SK-N-SH (cell line): ENCODE data around the gene PLA2G2C. TPM values are rescaled to one million over a fixed set of nuclear protein-coding genes. Genes with fewer than 3 reads are reported as not detected.

Experiments used
- CTCF ChIA-PET: fragments of 300-600, 350-600 bp; formaldehyde crosslinking; extraction: SDS; loops from one replicate; lab custom pipeline; 2021; lab: Yijun Ruan, JAX
- POLR2A ChIA-PET: fragments of 350-600 bp; sonication (Branson Sonifier 250); formaldehyde crosslinking; extraction: SDS; loops from one replicate; lab custom pipeline; 2020; ENCODE audit warnings: antibody characterized with exemption, inconsistent platforms; lab: Yijun Ruan, JAX
- DNase-seq: peaks from one replicate; pipeline ENCODE4 v3.0.0; 2012
- H2AFZ ChIP-seq: fragments of 200-600 bp; sonication (generic); 2 replicates; pipeline ENCODE4 v1.8.1; 2016; ENCODE audit warnings: antibody characterized with exemption, mild to moderate bottlenecking, low read depth
- H3F3A ChIP-seq: fragments of 200-600 bp; sonication (generic); replicated peaks from 2 replicates; pipeline ENCODE3; 2016; ENCODE audit warnings: antibody characterized with exemption, mild to moderate bottlenecking; ENCODE audit not compliant: insufficient read depth
- H3K27ac ChIP-seq, 2 experiments: fragments of 200-500 bp in 1 of 2; fragments of 200-600 bp in 1 of 2; sonication (Bioruptor generic) in 1 of 2; sonication (generic), shearing (Covaris generic) in 1 of 2; 2 replicates each; pipeline versions ENCODE4 v1.5.1 to v1.6.1; 2014 to 2016; ENCODE audit warnings: low read depth in 2 of 2, inconsistent platforms in 1 of 2, low read length in 1 of 2, mild to moderate bottlenecking in 1 of 2, mixed read lengths in 1 of 2
- H3K27me3 ChIP-seq: fragments of 200-600 bp; sonication (generic), shearing (Covaris generic); 2 replicates; pipeline ENCODE4 v1.6.1; 2016; ENCODE audit warnings: mixed run types; ENCODE audit not compliant: insufficient read depth
- H3K36me3 ChIP-seq, 2 experiments: fragments of 200-500 bp in 1 of 2; fragments of 200-600 bp in 1 of 2; sonication (Bioruptor generic) in 1 of 2; sonication (generic) in 1 of 2; replicated peaks in 1 of 2; 2 replicates each; pipeline versions ENCODE3 to v1.5.1; 2014 to 2016; ENCODE audit warnings: low read length in 1 of 2, mild to moderate bottlenecking in 1 of 2; ENCODE audit not compliant: insufficient read depth in 2 of 2, control insufficient read depth in 1 of 2
- H3K4me1 ChIP-seq, 2 experiments: fragments of 200-500 bp in 1 of 2; fragments of 200-600 bp in 1 of 2; sonication (Bioruptor generic) in 1 of 2; sonication (generic), shearing (Covaris generic) in 1 of 2; 2 replicates each; pipeline versions ENCODE4 v1.5.1 to v1.6.1; 2014 to 2016; ENCODE audit warnings: low read depth in 1 of 2, low read length in 1 of 2, mixed run types in 1 of 2; ENCODE audit not compliant: insufficient read depth in 2 of 2, control insufficient read depth in 1 of 2
- H3K4me2 ChIP-seq: fragments of 200-600 bp; sonication (generic), shearing (Covaris generic); 2 replicates; pipeline ENCODE4 v1.6.1; 2017; ENCODE audit warnings: mixed run types
- H3K4me3 ChIP-seq, 2 experiments: fragments of 200-500 bp in 1 of 2; fragments of 200-600 bp in 1 of 2; sonication (Bioruptor generic) in 1 of 2; sonication (generic), shearing (Covaris generic) in 1 of 2; 2 replicates each; pipeline versions ENCODE4 v1.5.1 to v1.8.1; 2014 to 2016; ENCODE audit warnings: low read depth in 2 of 2, inconsistent platforms in 1 of 2, low read length in 1 of 2, mild to moderate bottlenecking in 1 of 2, mixed read lengths in 1 of 2, moderate library complexity in 1 of 2
- H3K79me2 ChIP-seq: fragments of 200-600 bp; sonication (generic); 2 replicates; pipeline ENCODE4 v1.8.1; 2017; ENCODE audit warnings: mild to moderate bottlenecking; ENCODE audit not compliant: insufficient read depth
- H3K9ac ChIP-seq: fragments of 200-600 bp; sonication (generic); 2 replicates; pipeline ENCODE4 v1.6.1; 2017; ENCODE audit warnings: mixed run types
- H3K9me2 ChIP-seq: fragments of 200-600 bp; sonication (generic); 2 replicates; pipeline ENCODE4 v1.6.1; 2017; ENCODE audit warnings: mixed run types
- H3K9me3 ChIP-seq: fragments of 200-600 bp; sonication (generic); 2 replicates; pipeline ENCODE4 v1.6.1; 2017; ENCODE audit warnings: mixed run types, mild to moderate bottlenecking, moderate library complexity
- H4K20me1 ChIP-seq: fragments of 200-600 bp; sonication (generic); 2 replicates; pipeline ENCODE4 v1.6.1; 2017; ENCODE audit warnings: mild to moderate bottlenecking, mixed run types; ENCODE audit not compliant: insufficient read depth
- ELF1 ChIP-seq: IDR thresholded peaks from 2 replicates; pipeline ENCODE4 v1.4.0; 2012
- EZH2phosphoT487 ChIP-seq: fragments of 200-600 bp; sonication (generic); IDR thresholded peaks from 2 replicates; pipeline ENCODE4 v1.6.1; 2017; ENCODE audit warnings: low read depth, mixed run types, mild to moderate bottlenecking, antibody characterized with exemption, moderate library complexity, borderline replicate concordance
- FOXJ3 ChIP-seq: sonication (generic); formaldehyde crosslinking; IDR thresholded peaks from 2 replicates; pipeline ENCODE4 v1.5.1; 2020; ENCODE audit warnings: mild to moderate bottlenecking, missing genetic modification reagents
- MXI1 ChIP-seq: IDR thresholded peaks from 2 replicates; pipeline ENCODE4 v1.6.1; 2012; ENCODE audit warnings: mild to moderate bottlenecking, low read depth, low read length, improper control_type of control experiment
- NFIC ChIP-seq: IDR thresholded peaks from 2 replicates; pipeline ENCODE4 v1.4.0; 2012; ENCODE audit warnings: borderline replicate concordance
- RCOR1 ChIP-seq: fragments of 150-350 bp; IDR thresholded peaks from 2 replicates; pipeline ENCODE4 v1.6.1; 2017; ENCODE audit warnings: antibody characterized with exemption, low read length
- RFX5 ChIP-seq: IDR thresholded peaks from 2 replicates; pipeline ENCODE4 v1.6.1; 2012; ENCODE audit warnings: mild to moderate bottlenecking, improper control_type of control experiment, low read length
- SMC3 ChIP-seq: IDR thresholded peaks from 2 replicates; pipeline ENCODE4 v1.6.1; 2012; ENCODE audit warnings: low read depth, low read length, improper control_type of control experiment
- TEAD4 ChIP-seq: IDR thresholded peaks from 2 replicates; pipeline ENCODE4 v1.4.0; 2012; ENCODE audit warnings: mild to moderate bottlenecking, borderline replicate concordance; ENCODE audit not compliant: insufficient read depth
- WGBS: methylation state at CpG from one replicate; pipeline ENCODE4 v1.1.6; 2017; ENCODE audit warnings: low lambda C conversion rate; 5-methylcytosine and 5-hydroxymethylcytosine counted together
- polyA plus RNA-seq, 3 experiments: library from polyadenylated mRNA; depleted of rRNA; stranded (reverse); fragments of >200 nt; gene quantifications; 2 replicates each; pipeline ENCODE4 v1.2.3, GENCODE V29; 2012
- TF ChIP-seq, protein P1 (sequence below): fragments of 150-350 bp; IDR thresholded peaks from 2 replicates; pipeline ENCODE4 v1.6.1; 2017; ENCODE audit warnings: antibody characterized with exemption, low read length, low read depth, borderline replicate concordance
- TF ChIP-seq, protein P2 (sequence below): fragments of 200-600 bp; sonication (generic); IDR thresholded peaks from 2 replicates; pipeline ENCODE4 v1.6.1; 2017; ENCODE audit warnings: antibody characterized with exemption, mild to moderate bottlenecking, moderate library complexity
- TF ChIP-seq, protein P3 (sequence below): fragments of 150-350 bp; IDR thresholded peaks from 2 replicates; pipeline ENCODE4 v1.6.1; 2016; ENCODE audit warnings: mild to moderate bottlenecking, low read depth, low read length

PLA2G2C gene
- polyA plus RNA-seq, 1 of the 3 experiments (the other 2 are of a cell fraction) = not detected

DNA sequence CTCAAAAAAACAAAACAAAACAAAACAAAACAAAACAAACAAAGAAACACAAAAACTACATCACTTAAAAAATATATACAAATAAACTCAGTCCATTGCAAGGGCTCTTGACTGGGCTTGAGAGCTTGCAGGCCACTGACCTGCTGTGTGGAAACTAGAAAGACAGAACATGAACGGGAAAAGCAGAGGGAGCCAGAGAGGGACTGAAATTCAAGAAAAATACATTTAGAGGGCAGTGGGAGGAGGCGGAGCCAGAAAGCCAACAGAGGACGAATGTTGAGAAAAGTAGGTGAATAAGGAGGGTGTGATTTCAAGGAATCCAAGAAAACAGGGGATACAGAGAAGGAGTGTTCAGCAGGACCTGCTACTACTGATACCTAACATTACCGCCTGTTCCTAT is 41.4 kb upstream of the PLA2G2C start:
- Histone ChIP-seq H3K9ac (no peak overlapping the region), H3K27ac (no peak overlapping the region), H4K20me1 (no peaks in the 10 kb centered on the region), H2AFZ (no peak overlapping the region), H3K27me3 (peaks cover 28% of the 10 kb centered on the region; the same call in 1 of the 2 replicates), H3K4me2 (no peak overlapping the region), H3K79me2 (no peaks in the 10 kb centered on the region), H3K9me3 (no peaks in the 10 kb centered on the region), H3K36me3 (no peaks in the 10 kb centered on the region), H3K4me1 (no peaks in the 10 kb centered on the region), H3F3A (no peaks in the 10 kb centered on the region), H3K4me3 (no peak overlapping the region), H3K9me2 (no peaks in the 10 kb centered on the region)
- DNase-seq = no peak
- TF ChIP-seq, protein P1, sequence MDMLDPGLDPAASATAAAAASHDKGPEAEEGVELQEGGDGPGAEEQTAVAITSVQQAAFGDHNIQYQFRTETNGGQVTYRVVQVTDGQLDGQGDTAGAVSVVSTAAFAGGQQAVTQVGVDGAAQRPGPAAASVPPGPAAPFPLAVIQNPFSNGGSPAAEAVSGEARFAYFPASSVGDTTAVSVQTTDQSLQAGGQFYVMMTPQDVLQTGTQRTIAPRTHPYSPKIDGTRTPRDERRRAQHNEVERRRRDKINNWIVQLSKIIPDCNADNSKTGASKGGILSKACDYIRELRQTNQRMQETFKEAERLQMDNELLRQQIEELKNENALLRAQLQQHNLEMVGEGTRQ = no peak
- TF ChIP-seq TEAD4 = no peak
- TF ChIP-seq, protein P2, sequence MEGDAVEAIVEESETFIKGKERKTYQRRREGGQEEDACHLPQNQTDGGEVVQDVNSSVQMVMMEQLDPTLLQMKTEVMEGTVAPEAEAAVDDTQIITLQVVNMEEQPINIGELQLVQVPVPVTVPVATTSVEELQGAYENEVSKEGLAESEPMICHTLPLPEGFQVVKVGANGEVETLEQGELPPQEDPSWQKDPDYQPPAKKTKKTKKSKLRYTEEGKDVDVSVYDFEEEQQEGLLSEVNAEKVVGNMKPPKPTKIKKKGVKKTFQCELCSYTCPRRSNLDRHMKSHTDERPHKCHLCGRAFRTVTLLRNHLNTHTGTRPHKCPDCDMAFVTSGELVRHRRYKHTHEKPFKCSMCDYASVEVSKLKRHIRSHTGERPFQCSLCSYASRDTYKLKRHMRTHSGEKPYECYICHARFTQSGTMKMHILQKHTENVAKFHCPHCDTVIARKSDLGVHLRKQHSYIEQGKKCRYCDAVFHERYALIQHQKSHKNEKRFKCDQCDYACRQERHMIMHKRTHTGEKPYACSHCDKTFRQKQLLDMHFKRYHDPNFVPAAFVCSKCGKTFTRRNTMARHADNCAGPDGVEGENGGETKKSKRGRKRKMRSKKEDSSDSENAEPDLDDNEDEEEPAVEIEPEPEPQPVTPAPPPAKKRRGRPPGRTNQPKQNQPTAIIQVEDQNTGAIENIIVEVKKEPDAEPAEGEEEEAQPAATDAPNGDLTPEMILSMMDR = no peak
- no peak for TF ChIP-seq EZH2phosphoT487
- TF ChIP-seq, protein P3, sequence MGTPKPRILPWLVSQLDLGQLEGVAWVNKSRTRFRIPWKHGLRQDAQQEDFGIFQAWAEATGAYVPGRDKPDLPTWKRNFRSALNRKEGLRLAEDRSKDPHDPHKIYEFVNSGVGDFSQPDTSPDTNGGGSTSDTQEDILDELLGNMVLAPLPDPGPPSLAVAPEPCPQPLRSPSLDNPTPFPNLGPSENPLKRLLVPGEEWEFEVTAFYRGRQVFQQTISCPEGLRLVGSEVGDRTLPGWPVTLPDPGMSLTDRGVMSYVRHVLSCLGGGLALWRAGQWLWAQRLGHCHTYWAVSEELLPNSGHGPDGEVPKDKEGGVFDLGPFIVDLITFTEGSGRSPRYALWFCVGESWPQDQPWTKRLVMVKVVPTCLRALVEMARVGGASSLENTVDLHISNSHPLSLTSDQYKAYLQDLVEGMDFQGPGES = no peak
- TF ChIP-seq MXI1 = no peak
- 52% methylated on average over 4 of the region's 4 CpGs for WGBS
- ChIA-PET CTCF (interaction anchor here (0.9 to 2.4 kb wide), 7 partner anchors 10 to 266 kb away, joined by 3 to 14 read pairs (median 5); no protein-coding TSS in a partner anchor), POLR2A (no interaction called here)

DNA sequence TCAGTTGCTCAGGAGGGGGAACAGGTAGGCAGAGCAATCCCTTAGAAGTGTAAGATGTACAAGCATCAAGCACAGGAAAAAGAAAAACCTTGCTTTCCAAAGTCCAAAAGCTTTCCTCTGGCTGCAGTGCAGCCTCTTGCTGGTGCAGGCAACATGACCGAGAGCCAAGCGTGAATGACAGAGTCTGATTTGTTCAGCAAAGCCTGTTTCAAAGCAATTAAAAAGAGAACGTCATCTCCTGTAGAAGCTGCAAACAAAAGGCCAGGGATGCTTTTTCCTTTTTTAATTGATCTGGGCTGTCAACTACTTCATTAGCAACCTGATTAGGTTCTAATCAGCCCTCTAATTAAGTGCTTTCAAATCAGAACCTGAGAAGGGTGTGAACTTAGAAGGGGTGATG is 38.2 kb upstream of the PLA2G2C start:
- no peaks in the 10 kb centered on the region for H3K9me2 ChIP-seq
- TF ChIP-seq SMC3 (no peak), ELF1 (no peak), RCOR1 (no peak), FOXJ3 (CRISPR knock-in tag) (no peak), NFIC (no peak), RFX5 (no peak)
- H3K79me2 ChIP-seq = no peaks in the 10 kb centered on the region
- no peak overlapping the region for H2AFZ ChIP-seq
- DNase-seq = no peak
- no peak overlapping the region for H3K9ac ChIP-seq
- H3K36me3 ChIP-seq = no peaks in the 10 kb centered on the region
- no peak overlapping the region for H3K4me2 ChIP-seq
- no peaks in the 10 kb centered on the region for H4K20me1 ChIP-seq
- POLR2A ChIA-PET = no interaction called here
- H3K9me3 ChIP-seq = no peaks in the 10 kb centered on the region
- WGBS = 30% methylated on average over 3 of the region's 3 CpGs
- CTCF ChIA-PET = interaction anchor here (0.8 to 4.1 kb wide), 5 partner anchors 10 to 206 kb away, joined by 3 to 23 read pairs (median 3); no protein-coding TSS in a partner anchor
- H3K4me1 ChIP-seq = no peaks in the 10 kb centered on the region
- no peaks in the 10 kb centered on the region for H3F3A ChIP-seq
- H3K27ac ChIP-seq = no peak overlapping the region
- H3K4me3 ChIP-seq = no peak overlapping the region
- peaks cover 39% of the 10 kb centered on the region; the same call in 1 of the 2 replicates for H3K27me3 ChIP-seq
